ENCODE results near the gene FANCM. TPM values are rescaled to one million over a fixed set of nuclear protein-coding genes. Genes with fewer than 3 reads are reported as not detected.
A peak's percentile ranks its signal among the peaks of the same experiment; 100 is the strongest.

The FANCM gene, protein sequence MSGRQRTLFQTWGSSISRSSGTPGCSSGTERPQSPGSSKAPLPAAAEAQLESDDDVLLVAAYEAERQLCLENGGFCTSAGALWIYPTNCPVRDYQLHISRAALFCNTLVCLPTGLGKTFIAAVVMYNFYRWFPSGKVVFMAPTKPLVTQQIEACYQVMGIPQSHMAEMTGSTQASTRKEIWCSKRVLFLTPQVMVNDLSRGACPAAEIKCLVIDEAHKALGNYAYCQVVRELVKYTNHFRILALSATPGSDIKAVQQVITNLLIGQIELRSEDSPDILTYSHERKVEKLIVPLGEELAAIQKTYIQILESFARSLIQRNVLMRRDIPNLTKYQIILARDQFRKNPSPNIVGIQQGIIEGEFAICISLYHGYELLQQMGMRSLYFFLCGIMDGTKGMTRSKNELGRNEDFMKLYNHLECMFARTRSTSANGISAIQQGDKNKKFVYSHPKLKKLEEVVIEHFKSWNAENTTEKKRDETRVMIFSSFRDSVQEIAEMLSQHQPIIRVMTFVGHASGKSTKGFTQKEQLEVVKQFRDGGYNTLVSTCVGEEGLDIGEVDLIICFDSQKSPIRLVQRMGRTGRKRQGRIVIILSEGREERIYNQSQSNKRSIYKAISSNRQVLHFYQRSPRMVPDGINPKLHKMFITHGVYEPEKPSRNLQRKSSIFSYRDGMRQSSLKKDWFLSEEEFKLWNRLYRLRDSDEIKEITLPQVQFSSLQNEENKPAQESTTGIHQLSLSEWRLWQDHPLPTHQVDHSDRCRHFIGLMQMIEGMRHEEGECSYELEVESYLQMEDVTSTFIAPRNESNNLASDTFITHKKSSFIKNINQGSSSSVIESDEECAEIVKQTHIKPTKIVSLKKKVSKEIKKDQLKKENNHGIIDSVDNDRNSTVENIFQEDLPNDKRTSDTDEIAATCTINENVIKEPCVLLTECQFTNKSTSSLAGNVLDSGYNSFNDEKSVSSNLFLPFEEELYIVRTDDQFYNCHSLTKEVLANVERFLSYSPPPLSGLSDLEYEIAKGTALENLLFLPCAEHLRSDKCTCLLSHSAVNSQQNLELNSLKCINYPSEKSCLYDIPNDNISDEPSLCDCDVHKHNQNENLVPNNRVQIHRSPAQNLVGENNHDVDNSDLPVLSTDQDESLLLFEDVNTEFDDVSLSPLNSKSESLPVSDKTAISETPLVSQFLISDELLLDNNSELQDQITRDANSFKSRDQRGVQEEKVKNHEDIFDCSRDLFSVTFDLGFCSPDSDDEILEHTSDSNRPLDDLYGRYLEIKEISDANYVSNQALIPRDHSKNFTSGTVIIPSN (N-terminal part only)
- 3.7 TPM for polyA plus RNA-seq
- long read RNA-seq, donor 1 = 0 reads
- long read RNA-seq, donor 2, partial matches to known transcripts = 37 of 37 reads
- long read RNA-seq, donor 2, other reads (novel, unspliced or antisense) = 0 of 37 reads
- long read RNA-seq, donor 3 = 0 reads
- long read RNA-seq, donor 4 = 0 reads
- long read RNA-seq, donor 5 = 0 reads
- long read RNA-seq, donor 6 = 0 reads
- long read RNA-seq, donor 7 = 0 reads
- long read RNA-seq, donor 8, full-length matches to known transcripts = 4 of 4 reads
- long read RNA-seq, donor 8, partial matches to known transcripts = 0 of 4 reads
- long read RNA-seq, donor 8, other reads (novel, unspliced or antisense) = 0 of 4 reads
- long read RNA-seq, donor 9, full-length matches to known transcripts = 1 of 1 reads
- long read RNA-seq, donor 9, partial matches to known transcripts = 0 of 1 reads
- long read RNA-seq, donor 9, other reads (novel, unspliced or antisense) = 0 of 1 reads
- long read RNA-seq, donor 10, partial matches to known transcripts = 0 of 1 reads
- long read RNA-seq, donor 10, other reads (novel, unspliced or antisense) = 0 of 1 reads
- long read RNA-seq, donor 11, partial matches to known transcripts = 0 of 1 reads
- long read RNA-seq, donor 11, other reads (novel, unspliced or antisense) = 0 of 1 reads

DNA sequence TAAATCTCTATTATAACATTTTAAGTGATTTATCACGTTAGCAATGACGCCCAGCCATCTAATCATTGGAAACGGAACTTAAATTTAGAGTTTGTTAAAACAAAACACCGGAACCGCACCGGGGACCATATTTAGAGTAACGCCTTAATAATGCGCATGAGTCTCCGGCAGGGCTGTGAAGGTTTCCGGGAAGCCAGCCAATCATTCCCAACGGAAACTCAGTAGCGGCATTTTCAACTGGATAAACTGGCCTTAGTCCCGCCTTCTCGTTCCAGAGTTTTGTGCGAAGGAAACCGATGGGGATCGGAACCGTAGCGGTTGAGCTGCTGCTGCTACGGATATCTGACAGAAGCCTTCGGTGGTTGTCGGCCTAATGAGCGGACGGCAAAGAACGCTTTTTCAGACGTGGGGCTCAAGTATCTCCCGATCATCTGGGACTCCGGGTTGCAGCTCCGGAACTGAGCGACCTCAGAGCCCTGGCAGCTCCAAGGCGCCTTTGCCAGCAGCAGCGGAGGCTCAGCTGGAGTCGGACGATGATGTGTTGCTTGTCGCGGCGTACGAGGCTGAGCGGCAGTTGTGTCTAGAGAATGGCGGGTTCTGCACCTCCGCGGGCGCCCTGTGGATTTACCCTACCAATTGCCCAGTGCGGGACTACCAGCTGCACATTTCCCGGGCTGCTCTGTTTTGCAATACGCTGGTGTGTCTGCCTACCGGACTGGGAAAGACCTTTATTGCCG, at the start of gene FANCM:
Gene FANCM (plus strand): TSS at position 272 of the 737 bp plus-strand sequence. CDS start 102 bp downstream, at position 374.
- no peaks in the 10 kb centered on the region for H3K4me1 ChIP-seq (ENCODE audit: control insufficient read depth, insufficient read depth, low read length)
- WGBS (ENCODE audit: insufficient coverage, low lambda C conversion rate) = 4% methylated on average over 4 of the region's 48 CpGs
- H3K36me3 ChIP-seq (ENCODE audit: control insufficient read depth, insufficient read depth, low read length) = no peaks in the 10 kb centered on the region

GRCh38 chr14:45089813-45090212, 45.9 kb upstream of the FANCM start:
- DNase-seq = no peak
- Histone ChIP-seq H3K27ac (ENCODE audit: low read length) (peak overlapping the region; percentile 20), H3K9me3 (ENCODE audit: control insufficient read depth, low read depth, low read length) (no peaks in the 10 kb centered on the region), H3K4me3 (ENCODE audit: low read length) (no peak overlapping the region), H3K27me3 (ENCODE audit: control insufficient read depth, insufficient read depth, low read length) (no peaks in the 10 kb centered on the region), H3K4me1 (ENCODE audit: control insufficient read depth, insufficient read depth, low read length) (peaks cover 10% of the 10 kb centered on the region), H3K36me3 (ENCODE audit: control insufficient read depth, insufficient read depth, low read length) (peaks cover 2% of the 10 kb centered on the region)
- WGBS (ENCODE audit: insufficient coverage, low lambda C conversion rate) = 75% methylated on average over 1 of the region's 1 CpG

More for the DNA sequence above, at the start of gene FANCM:
- DNase-seq = peak; percentile 92 to 96
- Histone ChIP-seq H3K27me3 (ENCODE audit: control insufficient read depth, insufficient read depth, low read length) (no peaks in the 10 kb centered on the region), H3K27ac (ENCODE audit: low read length) (peak within 1 kb of the TSS; percentile 94), H3K4me3 (ENCODE audit: low read length) (peak within 1 kb of the TSS; percentile 76), H3K9me3 (ENCODE audit: control insufficient read depth, low read depth, low read length) (no peaks in the 10 kb centered on the region)

DNA sequence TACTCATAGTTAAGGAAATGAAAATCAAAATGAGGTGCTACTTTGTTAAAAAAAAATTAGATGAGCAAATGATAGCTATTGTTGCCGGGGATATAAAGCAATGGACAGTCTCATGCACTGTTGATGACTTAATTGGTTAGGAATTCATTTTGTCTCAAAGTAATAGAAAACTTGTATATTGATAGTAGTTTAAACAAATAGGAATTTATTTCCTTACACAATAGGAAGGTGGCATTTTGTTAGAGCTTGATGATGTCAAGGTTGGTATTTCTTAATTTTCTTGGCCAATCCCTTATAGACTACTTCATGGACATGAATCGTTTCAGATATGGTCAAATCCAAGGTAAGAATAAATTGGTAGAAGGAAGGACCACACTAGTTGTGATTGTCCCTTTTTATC, 44.0 kb upstream of the FANCM start:
- DNase-seq = no peak
- Histone ChIP-seq H3K27ac (ENCODE audit: low read length) (no peak overlapping the region), H3K4me1 (ENCODE audit: control insufficient read depth, insufficient read depth, low read length) (peaks cover 10% of the 10 kb centered on the region), H3K27me3 (ENCODE audit: control insufficient read depth, insufficient read depth, low read length) (no peaks in the 10 kb centered on the region), H3K4me3 (ENCODE audit: low read length) (no peak overlapping the region), H3K36me3 (ENCODE audit: control insufficient read depth, insufficient read depth, low read length) (peaks cover 15% of the 10 kb centered on the region), H3K9me3 (ENCODE audit: control insufficient read depth, low read depth, low read length) (no peaks in the 10 kb centered on the region)
- 100% methylated on average over 1 of the region's 2 CpGs for WGBS (ENCODE audit: insufficient coverage, low lambda C conversion rate)

DNA sequence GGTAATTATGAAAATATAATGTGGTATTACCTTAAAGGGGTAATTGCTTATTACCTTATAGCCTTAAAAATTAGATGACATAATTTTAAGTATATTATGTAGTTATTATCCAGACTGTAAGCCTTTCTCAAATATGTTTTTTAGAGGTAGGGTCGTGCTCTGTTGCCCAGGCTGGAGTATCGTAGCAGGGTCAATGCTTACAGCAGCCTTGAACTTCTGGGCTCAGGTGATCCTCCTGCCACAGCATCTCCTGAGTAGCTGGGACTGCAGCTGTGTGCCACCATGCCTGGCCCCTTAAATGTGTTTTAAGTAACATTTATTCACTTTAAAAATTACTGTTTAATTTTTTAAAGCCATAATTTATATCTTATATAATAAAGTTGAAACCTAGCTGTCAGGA, 41.5 kb upstream of the FANCM start:
- Histone ChIP-seq H3K27ac (ENCODE audit: low read length) (no peak overlapping the region), H3K4me3 (ENCODE audit: low read length) (no peak overlapping the region), H3K27me3 (ENCODE audit: control insufficient read depth, insufficient read depth, low read length) (no peaks in the 10 kb centered on the region), H3K4me1 (ENCODE audit: control insufficient read depth, insufficient read depth, low read length) (peaks cover 3% of the 10 kb centered on the region), H3K9me3 (ENCODE audit: control insufficient read depth, low read depth, low read length) (no peaks in the 10 kb centered on the region), H3K36me3 (ENCODE audit: control insufficient read depth, insufficient read depth, low read length) (peaks cover 23% of the 10 kb centered on the region)
- WGBS (ENCODE audit: insufficient coverage, low lambda C conversion rate) = no CpG with 5 or more reads among the region's 2 CpGs
- DNase-seq = no peak

- no peak overlapping the region for H3K27ac ChIP-seq (ENCODE audit: low read length)
- no peak overlapping the region for H3K4me3 ChIP-seq (ENCODE audit: low read length)
- WGBS (ENCODE audit: insufficient coverage, low lambda C conversion rate) = 100% methylated on average over 2 of the region's 4 CpGs
- DNase-seq = no peak
- H3K27me3 ChIP-seq (ENCODE audit: control insufficient read depth, insufficient read depth, low read length) = no peaks in the 10 kb centered on the region
- peaks cover 29% of the 10 kb centered on the region for H3K36me3 ChIP-seq (ENCODE audit: control insufficient read depth, insufficient read depth, low read length)
- peaks cover 3% of the 10 kb centered on the region for H3K4me1 ChIP-seq (ENCODE audit: control insufficient read depth, insufficient read depth, low read length)
- no peaks in the 10 kb centered on the region for H3K9me3 ChIP-seq (ENCODE audit: control insufficient read depth, low read depth, low read length)
Measured at GRCh38 chr14:45095143-45095542, 40.6 kb upstream of the FANCM start.

GRCh38 chr14:45096218-45096617, 39.5 kb upstream of the FANCM start:
- H3K36me3 ChIP-seq (ENCODE audit: control insufficient read depth, insufficient read depth, low read length) = peaks cover 33% of the 10 kb centered on the region
- H3K9me3 ChIP-seq (ENCODE audit: control insufficient read depth, low read depth, low read length) = no peaks in the 10 kb centered on the region
- no peak overlapping the region for H3K27ac ChIP-seq (ENCODE audit: low read length)
- H3K4me1 ChIP-seq (ENCODE audit: control insufficient read depth, insufficient read depth, low read length) = peaks cover under 1% of the 10 kb centered on the region
- no peak for DNase-seq
- H3K27me3 ChIP-seq (ENCODE audit: control insufficient read depth, insufficient read depth, low read length) = no peaks in the 10 kb centered on the region
- H3K4me3 ChIP-seq (ENCODE audit: low read length) = no peak overlapping the region
- WGBS (ENCODE audit: insufficient coverage, low lambda C conversion rate) = 100% methylated on average over 2 of the region's 4 CpGs

- no peak overlapping the region for H3K27ac ChIP-seq (ENCODE audit: low read length)
- peaks cover 29% of the 10 kb centered on the region for H3K36me3 ChIP-seq (ENCODE audit: control insufficient read depth, insufficient read depth, low read length)
Measured at GRCh38 chr14:45103806-45104205, 31.9 kb upstream of the FANCM start.

DNA sequence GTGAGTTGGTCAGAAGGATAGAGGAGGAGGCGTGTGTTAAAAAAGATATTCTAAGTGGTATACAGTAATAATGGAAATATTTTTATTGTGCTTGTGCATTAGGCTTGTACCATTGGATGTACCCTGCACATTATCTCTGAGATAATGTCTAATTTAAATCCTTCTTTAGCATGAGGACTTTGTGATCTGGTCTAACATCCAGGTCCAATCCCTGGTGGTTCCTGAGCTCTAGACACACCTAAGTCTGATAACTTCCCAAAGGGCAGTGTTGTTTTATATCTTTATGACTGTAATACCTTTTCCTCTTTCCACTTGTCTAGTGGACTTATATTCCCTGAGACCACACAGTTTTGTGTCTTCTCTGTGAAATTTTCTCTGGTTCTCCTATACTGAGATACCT, 31.2 kb upstream of the FANCM start:
- no CpG with 5 or more reads among the region's 1 CpG for WGBS (ENCODE audit: insufficient coverage, low lambda C conversion rate)
- DNase-seq = peak; percentile 75 to 89
- H3K4me3 ChIP-seq (ENCODE audit: low read length) = no peak overlapping the region
- peaks cover 31% of the 10 kb centered on the region for H3K36me3 ChIP-seq (ENCODE audit: control insufficient read depth, insufficient read depth, low read length)
- no peaks in the 10 kb centered on the region for H3K27me3 ChIP-seq (ENCODE audit: control insufficient read depth, insufficient read depth, low read length)
- H3K4me1 ChIP-seq (ENCODE audit: control insufficient read depth, insufficient read depth, low read length) = peaks cover 6% of the 10 kb centered on the region
- peak overlapping the region; percentile 67 for H3K27ac ChIP-seq (ENCODE audit: low read length)
- no peaks in the 10 kb centered on the region for H3K9me3 ChIP-seq (ENCODE audit: control insufficient read depth, low read depth, low read length)

More at GRCh38 chr14:45103806-45104205, 31.9 kb upstream of the FANCM start:
- peak in 1 of 2 donors; percentile 14 for DNase-seq
- Histone ChIP-seq H3K27me3 (ENCODE audit: control insufficient read depth, insufficient read depth, low read length) (no peaks in the 10 kb centered on the region), H3K9me3 (ENCODE audit: control insufficient read depth, low read depth, low read length) (no peaks in the 10 kb centered on the region), H3K4me1 (ENCODE audit: control insufficient read depth, insufficient read depth, low read length) (peaks cover 6% of the 10 kb centered on the region), H3K4me3 (ENCODE audit: low read length) (no peak overlapping the region)

All from large intestine (tissue), 12 donors.